Adipose tissue (tissue), 3 donors: ENCODE results near the gene HTR3D. TPM values are rescaled to one million over a fixed set of nuclear protein-coding genes. Genes with fewer than 3 reads are reported as not detected.
"Not testable (repeated sequence)": the region's sequence is repeated elsewhere in the genome, so short reads cannot be mapped to it uniquely, and the experiment has no call there.

Source experiments
- H3K27ac ChIP-seq: one replicate; pipeline ENCODE4 v1.5.1; 2013; ENCODE audit warnings: low read depth, low read length
- WGBS, 3 donors: extraction: QIAGEN DNeasy Blood & Tissue Kit; methylation state at CpG; one replicate each; pipeline ENCODE4 v1.1.7; 2013; 5-methylcytosine and 5-hydroxymethylcytosine counted together
- polyA plus RNA-seq, 3 donors: library from polyadenylated mRNA; stranded (reverse); fragments of 200-250 nt; gene quantifications; one replicate each; pipeline ENCODE4 v1.2.3, GENCODE V29; 2013
- donor health status: healthy with polysubstance abuse.
- donor health status: Bipolar disorder and iron deficiency.
- donor health status: healthy.

HTR3D gene
- polyA plus RNA-seq, 3 donors: not detected

- WGBS, 3 donors: 69 to 79% (median 72%) methylated on average over 7 of the region's 7 CpGs
- no peak overlapping the region for H3K27ac ChIP-seq
Measured at GRCh38 chr3:184050217-184050847, 18.8 kb downstream of the HTR3D start.

GRCh38 chr3:184052767-184053166 is 21.2 kb downstream of the HTR3D start, which contains the start of gene HTR3C:
Gene HTR3C (plus strand): TSS chr3:184053047. CDS start chr3:184053081, 34 bp downstream.
- 62 to 68% (median 62%) methylated on average over 4 of the region's 4 CpGs for WGBS, 3 donors
- no peak within 1 kb of the TSS for H3K27ac ChIP-seq

- H3K27ac ChIP-seq: no peak overlapping the region
- 65 to 69% (median 67%) methylated on average over 9 of the region's 9 CpGs for WGBS, 3 donors
Measured at GRCh38 chr3:184058029-184058428, 26.5 kb downstream of the HTR3D start.

- 47 to 48% (median 48%) methylated on average over 6 to 7 of the region's 7 CpGs for WGBS, 3 donors
- no peak overlapping the region for H3K27ac ChIP-seq
Measured at GRCh38 chr3:184059424-184059823, 27.9 kb downstream of the HTR3D start.

- H3K27ac ChIP-seq: no peak overlapping the region
Measured at GRCh38 chr3:184062637-184063036, 31.1 kb downstream of the HTR3D start.

GRCh38 chr3:184066211-184066610 is 34.7 kb downstream of the HTR3D start:
- no peak overlapping the region for H3K27ac ChIP-seq
- 76 to 88% (median 79%) methylated on average over 2 of the region's 2 CpGs for WGBS, 3 donors

GRCh38 chr3:184067573-184068055 is 36.1 kb downstream of the HTR3D start:
- 69 to 75% (median 70%) methylated on average over 6 of the region's 6 CpGs for WGBS, 3 donors
- no peak overlapping the region for H3K27ac ChIP-seq

GRCh38 chr3:184068344-184068743 is 36.8 kb downstream of the HTR3D start:
- WGBS, 3 donors: 93 to 94% (median 93%) methylated on average over 5 of the region's 5 CpGs
- no peak overlapping the region for H3K27ac ChIP-seq

- WGBS, 3 donors: 91 to 96% (median 93%) methylated on average over 7 of the region's 7 CpGs
- not testable (repeated sequence) for H3K27ac ChIP-seq
Measured at GRCh38 chr3:184071142-184071541, 39.6 kb downstream of the HTR3D start.

GRCh38 chr3:184073621-184074020 is 42.1 kb downstream of the HTR3D start:
- H3K27ac ChIP-seq: no peak overlapping the region
- 73 to 81% (median 74%) methylated on average over 4 of the region's 4 CpGs for WGBS, 3 donors

GRCh38 chr3:184075901-184076300 is 44.4 kb downstream of the HTR3D start:
- H3K27ac ChIP-seq: no peak overlapping the region
- 89 to 91% (median 90%) methylated on average over 6 of the region's 6 CpGs for WGBS, 3 donors

- WGBS, 3 donors: 65 to 73% (median 73%) methylated on average over 5 of the region's 5 CpGs
Measured at GRCh38 chr3:184077881-184078280, 46.3 kb downstream of the HTR3D start.

GRCh38 chr3:184078851-184079250 is 47.3 kb downstream of the HTR3D start:
- H3K27ac ChIP-seq: no peak overlapping the region

More at GRCh38 chr3:184077881-184078280, 46.3 kb downstream of the HTR3D start:
- no peak overlapping the region for H3K27ac ChIP-seq

GRCh38 chr3:184081116-184081830 is 49.7 kb downstream of the HTR3D start:
- H3K27ac ChIP-seq: no peak overlapping the region
- 85 to 89% (median 86%) methylated on average over 16 of the region's 16 CpGs for WGBS, 3 donors

More at GRCh38 chr3:184078851-184079250, 47.3 kb downstream of the HTR3D start:
- WGBS, 3 donors: 73 to 93% (median 93%) methylated on average over 3 of the region's 3 CpGs

GRCh38 chr3:184082034-184082433 is 50.5 kb downstream of the HTR3D start:
- WGBS, 3 donors: 90 to 95% (median 91%) methylated on average over 10 of the region's 10 CpGs
- no peak overlapping the region for H3K27ac ChIP-seq

- H3K27ac ChIP-seq: no peak overlapping the region
- WGBS, 3 donors: 58 to 72% (median 71%) methylated on average over 2 of the region's 2 CpGs
Measured at GRCh38 chr3:184082465-184082864, 50.9 kb downstream of the HTR3D start.

GRCh38 chr3:184085389-184085852 is 53.9 kb downstream of the HTR3D start:
- 38 to 64% (median 49%) methylated on average over 3 of the region's 3 CpGs for WGBS, 3 donors
- no peak overlapping the region for H3K27ac ChIP-seq
